Measurements from ENCODE around the gene MYH10.

Gene MYH10

DNA sequence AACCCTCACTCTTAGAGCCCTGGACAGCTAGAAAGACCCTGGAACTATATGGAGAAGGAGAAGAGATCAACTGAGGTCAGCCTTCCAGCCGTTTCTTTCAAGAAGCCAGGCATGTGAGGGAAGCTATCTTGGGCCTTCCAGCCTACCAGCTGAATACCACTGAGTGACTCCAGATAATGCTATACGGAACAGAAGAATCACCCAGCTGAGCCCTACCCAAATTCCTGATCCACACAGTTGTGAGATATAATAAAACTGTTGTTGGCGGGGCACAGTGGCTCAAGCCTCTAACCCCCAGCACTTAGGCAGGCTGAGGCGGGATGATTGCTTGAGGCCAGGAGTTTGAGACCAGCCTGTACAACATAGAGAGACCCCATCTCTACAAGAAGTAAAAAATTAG, 26.2 kb upstream of the MYH10 start:
- no peaks in the 10 kb centered on the region for H3K4me1 ChIP-seq (ENCODE audit: control insufficient read depth in 1 of 2, insufficient read depth in 1 of 2, low read depth in 1 of 2, low read length in 1 of 2)
- H3K27me3 ChIP-seq = peaks cover 26% of the 10 kb centered on the region
- H3K4me3 ChIP-seq (ENCODE audit: low read depth in 1 of 2, low read length in 1 of 2) = no peak overlapping the region
- H3K36me3 ChIP-seq = no peaks in the 10 kb centered on the region
- H3K9me3 ChIP-seq = no peaks in the 10 kb centered on the region
- H3K27ac ChIP-seq = no peak overlapping the region
- TF ChIP-seq, protein P1, sequence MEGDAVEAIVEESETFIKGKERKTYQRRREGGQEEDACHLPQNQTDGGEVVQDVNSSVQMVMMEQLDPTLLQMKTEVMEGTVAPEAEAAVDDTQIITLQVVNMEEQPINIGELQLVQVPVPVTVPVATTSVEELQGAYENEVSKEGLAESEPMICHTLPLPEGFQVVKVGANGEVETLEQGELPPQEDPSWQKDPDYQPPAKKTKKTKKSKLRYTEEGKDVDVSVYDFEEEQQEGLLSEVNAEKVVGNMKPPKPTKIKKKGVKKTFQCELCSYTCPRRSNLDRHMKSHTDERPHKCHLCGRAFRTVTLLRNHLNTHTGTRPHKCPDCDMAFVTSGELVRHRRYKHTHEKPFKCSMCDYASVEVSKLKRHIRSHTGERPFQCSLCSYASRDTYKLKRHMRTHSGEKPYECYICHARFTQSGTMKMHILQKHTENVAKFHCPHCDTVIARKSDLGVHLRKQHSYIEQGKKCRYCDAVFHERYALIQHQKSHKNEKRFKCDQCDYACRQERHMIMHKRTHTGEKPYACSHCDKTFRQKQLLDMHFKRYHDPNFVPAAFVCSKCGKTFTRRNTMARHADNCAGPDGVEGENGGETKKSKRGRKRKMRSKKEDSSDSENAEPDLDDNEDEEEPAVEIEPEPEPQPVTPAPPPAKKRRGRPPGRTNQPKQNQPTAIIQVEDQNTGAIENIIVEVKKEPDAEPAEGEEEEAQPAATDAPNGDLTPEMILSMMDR (IDR thresholded peaks at IDR 0.05) = no peak

GRCh38 chr17:8654822-8655221, 24.3 kb upstream of the MYH10 start:
- Histone ChIP-seq H3K4me1 (ENCODE audit: control insufficient read depth in 1 of 2, insufficient read depth in 1 of 2, low read depth in 1 of 2, low read length in 1 of 2) (no peaks in the 10 kb centered on the region), H3K27me3 (peaks cover 30% of the 10 kb centered on the region), H3K36me3 (no peaks in the 10 kb centered on the region), H3K4me3 (ENCODE audit: low read depth in 1 of 2, low read length in 1 of 2) (no peak overlapping the region), H3K9me3 (no peaks in the 10 kb centered on the region), H3K27ac (no peak overlapping the region)
- TF ChIP-seq, protein P1 (IDR thresholded peaks at IDR 0.05) = no peak

DNA sequence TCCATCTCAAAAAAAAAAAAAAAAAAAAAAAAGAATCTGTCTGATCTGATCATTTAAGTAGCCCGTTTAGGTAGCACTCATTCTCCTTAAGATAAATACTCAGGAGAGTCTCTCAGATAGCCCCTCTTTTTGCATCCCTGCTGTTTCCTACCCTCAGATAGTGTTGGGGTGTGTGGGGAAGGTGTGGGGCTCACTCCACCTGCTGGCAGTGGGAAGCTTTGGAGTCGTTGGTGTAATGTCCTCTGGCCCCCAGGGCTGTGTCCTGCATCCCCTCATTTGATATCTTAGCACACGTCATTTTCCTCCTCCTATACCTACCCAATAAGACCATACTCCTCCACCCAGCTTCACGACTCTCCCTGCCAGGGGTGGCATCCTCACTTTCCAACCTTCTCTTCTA, 20.5 kb upstream of the MYH10 start:
- TF ChIP-seq, protein P1 (IDR thresholded peaks at IDR 0.05) = no peak
- H3K27ac ChIP-seq = no peak overlapping the region
- no peaks in the 10 kb centered on the region for H3K36me3 ChIP-seq
- peaks cover 38% of the 10 kb centered on the region for H3K27me3 ChIP-seq
- no peak overlapping the region for H3K4me3 ChIP-seq (ENCODE audit: low read depth in 1 of 2, low read length in 1 of 2)
- no peaks in the 10 kb centered on the region for H3K4me1 ChIP-seq (ENCODE audit: control insufficient read depth in 1 of 2, insufficient read depth in 1 of 2, low read depth in 1 of 2, low read length in 1 of 2)
- H3K9me3 ChIP-seq = no peaks in the 10 kb centered on the region

DNA sequence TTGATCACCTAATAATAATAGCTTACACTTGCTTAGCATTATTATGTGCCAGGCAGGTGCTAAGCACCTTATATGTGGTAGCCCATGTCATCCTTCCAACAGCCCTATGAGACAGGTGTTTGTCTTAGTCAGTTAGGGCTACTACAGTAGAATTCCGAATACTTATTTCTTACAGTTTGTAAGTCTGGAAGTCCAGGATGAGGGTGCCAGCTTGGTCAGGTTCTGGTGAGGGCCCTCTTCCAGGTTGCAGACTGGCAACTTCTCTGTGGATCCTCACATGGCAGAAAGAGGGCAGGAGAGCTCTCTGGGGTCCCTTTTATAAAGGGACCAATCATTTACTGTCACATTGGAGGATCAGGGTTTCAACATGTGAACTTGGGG, 19.6 kb upstream of the MYH10 start:
- no peaks in the 10 kb centered on the region for H3K4me1 ChIP-seq (ENCODE audit: control insufficient read depth in 1 of 2, insufficient read depth in 1 of 2, low read depth in 1 of 2, low read length in 1 of 2)
- no peak overlapping the region for H3K27ac ChIP-seq
- no peaks in the 10 kb centered on the region for H3K36me3 ChIP-seq
- H3K9me3 ChIP-seq = no peaks in the 10 kb centered on the region
- peaks cover 40% of the 10 kb centered on the region for H3K27me3 ChIP-seq
- H3K4me3 ChIP-seq (ENCODE audit: low read depth in 1 of 2, low read length in 1 of 2) = no peak overlapping the region
- TF ChIP-seq, protein P1 (IDR thresholded peaks at IDR 0.05) = no peak

GRCh38 chr17:8649157-8650118, 18.9 kb upstream of the MYH10 start:
- TF ChIP-seq, protein P1 (IDR thresholded peaks at IDR 0.05) = no peak
- peaks cover 36% of the 10 kb centered on the region for H3K27me3 ChIP-seq
- no peak overlapping the region for H3K4me3 ChIP-seq (ENCODE audit: low read depth in 1 of 2, low read length in 1 of 2)
- H3K9me3 ChIP-seq = no peaks in the 10 kb centered on the region
- no peak overlapping the region for H3K27ac ChIP-seq
- no peaks in the 10 kb centered on the region for H3K4me1 ChIP-seq (ENCODE audit: control insufficient read depth in 1 of 2, insufficient read depth in 1 of 2, low read depth in 1 of 2, low read length in 1 of 2)
- no peaks in the 10 kb centered on the region for H3K36me3 ChIP-seq

Measured in neutrophil (primary cell).